ENCODE data around the gene GSKIP.

- TF ChIP-seq CTCF (IDR thresholded peaks at IDR 0.05) (no peak), POLR2A (IDR thresholded peaks at IDR 0.05) (no peak)
Observed at GRCh38 chr14:96364962-96365361, 1.6 kb downstream of the GSKIP start.

Measured in lower leg skin (tissue), 3 donors.